GM12872 (cell line): ENCODE results near the gene KCNQ1.

ENCODE experiments used
- TF ChIP-seq, protein P1 (sequence below): IDR thresholded peaks from 3 replicates; pipeline ENCODE4 v1.5.1; 2011; ENCODE audit warnings: low read depth, mild to moderate bottlenecking, low read length, moderate library complexity; ENCODE audit not compliant: insufficient read depth

The KCNQ1 gene

DNA sequence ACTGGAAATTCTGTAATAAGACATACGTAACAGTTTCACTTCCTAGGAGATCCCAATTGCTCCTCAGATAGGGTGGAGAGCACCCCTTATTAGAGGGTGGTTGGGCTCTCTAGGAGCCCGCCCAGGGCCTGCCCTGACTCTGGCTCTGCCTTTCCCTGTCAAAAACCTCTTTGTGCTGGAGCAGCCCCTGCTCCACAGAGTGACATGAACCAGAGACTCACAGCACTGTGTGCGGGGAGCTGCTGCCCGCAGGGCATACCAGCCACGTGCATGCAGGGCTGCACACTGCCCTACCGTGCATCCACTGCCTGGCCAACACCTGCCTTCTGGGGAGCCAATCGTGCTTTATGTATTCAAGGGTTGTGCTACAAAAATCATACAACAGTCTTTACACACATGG lies 230.7 kb downstream of the KCNQ1 start:
- TF ChIP-seq, protein P1, sequence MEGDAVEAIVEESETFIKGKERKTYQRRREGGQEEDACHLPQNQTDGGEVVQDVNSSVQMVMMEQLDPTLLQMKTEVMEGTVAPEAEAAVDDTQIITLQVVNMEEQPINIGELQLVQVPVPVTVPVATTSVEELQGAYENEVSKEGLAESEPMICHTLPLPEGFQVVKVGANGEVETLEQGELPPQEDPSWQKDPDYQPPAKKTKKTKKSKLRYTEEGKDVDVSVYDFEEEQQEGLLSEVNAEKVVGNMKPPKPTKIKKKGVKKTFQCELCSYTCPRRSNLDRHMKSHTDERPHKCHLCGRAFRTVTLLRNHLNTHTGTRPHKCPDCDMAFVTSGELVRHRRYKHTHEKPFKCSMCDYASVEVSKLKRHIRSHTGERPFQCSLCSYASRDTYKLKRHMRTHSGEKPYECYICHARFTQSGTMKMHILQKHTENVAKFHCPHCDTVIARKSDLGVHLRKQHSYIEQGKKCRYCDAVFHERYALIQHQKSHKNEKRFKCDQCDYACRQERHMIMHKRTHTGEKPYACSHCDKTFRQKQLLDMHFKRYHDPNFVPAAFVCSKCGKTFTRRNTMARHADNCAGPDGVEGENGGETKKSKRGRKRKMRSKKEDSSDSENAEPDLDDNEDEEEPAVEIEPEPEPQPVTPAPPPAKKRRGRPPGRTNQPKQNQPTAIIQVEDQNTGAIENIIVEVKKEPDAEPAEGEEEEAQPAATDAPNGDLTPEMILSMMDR = no peak

DNA sequence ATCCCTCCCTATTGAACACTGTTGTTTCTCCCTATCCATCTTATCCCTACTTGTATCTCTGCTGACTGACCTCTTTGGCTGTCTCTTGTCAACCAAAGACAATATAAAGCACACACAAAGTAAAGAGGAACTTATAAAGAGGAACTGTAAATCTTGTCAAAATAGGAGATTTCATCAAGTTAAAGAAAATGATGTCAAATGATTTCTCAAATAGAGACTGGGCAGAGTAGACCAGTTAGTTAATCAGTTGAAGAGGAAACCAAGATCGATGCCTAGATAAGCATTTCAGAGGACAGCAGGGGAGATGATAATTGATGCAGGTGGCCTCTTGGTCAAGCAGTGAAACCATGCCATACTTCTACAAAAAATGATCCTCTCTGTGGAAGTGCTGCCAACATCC lies 232.3 kb downstream of the KCNQ1 start:
- TF ChIP-seq, protein P1 = no peak

DNA sequence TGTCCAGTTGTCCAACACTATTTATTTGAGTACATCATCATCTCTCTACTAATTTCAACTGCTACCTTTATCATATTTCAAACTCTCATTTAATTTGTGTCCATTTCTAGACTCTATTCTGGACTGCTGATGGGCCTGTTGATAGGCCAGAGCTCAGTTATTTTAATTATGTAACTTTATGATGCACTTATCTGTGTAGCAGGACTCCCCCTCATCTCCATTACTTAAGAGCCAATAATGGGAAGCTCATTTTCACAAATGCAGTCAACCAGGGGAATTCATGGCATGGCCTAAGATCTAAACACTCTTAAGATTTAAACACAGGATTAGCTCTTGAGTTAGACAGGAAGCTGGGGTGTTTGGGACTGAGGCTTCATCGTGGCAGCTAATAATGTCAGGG lies 233.6 kb downstream of the KCNQ1 start:
- TF ChIP-seq, protein P1 = no peak

DNA sequence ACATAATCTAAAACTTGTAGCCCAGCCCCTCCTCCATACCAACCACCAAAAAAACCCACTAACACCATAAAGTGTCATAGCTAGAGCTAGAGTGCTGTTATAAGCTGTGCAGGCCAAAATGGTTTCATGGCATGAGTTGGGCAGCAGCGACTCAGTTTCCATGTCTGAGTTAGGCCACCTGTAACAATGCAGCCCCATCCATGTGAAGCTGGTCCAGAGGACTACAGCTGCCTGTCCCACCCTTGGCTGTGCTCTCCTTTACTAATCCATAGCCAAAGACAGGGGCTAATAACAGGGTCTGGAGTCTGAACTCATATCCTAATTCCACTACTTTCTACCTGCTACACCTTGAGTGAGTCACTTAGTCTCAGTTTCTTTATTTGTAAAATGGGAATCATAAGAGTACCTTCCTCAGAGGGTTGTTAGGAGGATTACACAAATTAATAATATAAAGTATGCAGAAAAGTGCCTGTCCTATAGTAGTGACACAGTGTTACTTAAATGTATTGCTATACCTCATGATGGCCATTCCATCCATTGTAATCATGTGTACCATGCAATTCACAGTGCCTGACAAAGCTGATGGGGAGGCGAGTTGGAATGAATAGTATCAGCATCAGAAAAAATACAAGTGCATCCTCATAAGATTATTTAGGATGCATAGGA lies 234.3 kb downstream of the KCNQ1 start:
- TF ChIP-seq, protein P1 = no peak

DNA sequence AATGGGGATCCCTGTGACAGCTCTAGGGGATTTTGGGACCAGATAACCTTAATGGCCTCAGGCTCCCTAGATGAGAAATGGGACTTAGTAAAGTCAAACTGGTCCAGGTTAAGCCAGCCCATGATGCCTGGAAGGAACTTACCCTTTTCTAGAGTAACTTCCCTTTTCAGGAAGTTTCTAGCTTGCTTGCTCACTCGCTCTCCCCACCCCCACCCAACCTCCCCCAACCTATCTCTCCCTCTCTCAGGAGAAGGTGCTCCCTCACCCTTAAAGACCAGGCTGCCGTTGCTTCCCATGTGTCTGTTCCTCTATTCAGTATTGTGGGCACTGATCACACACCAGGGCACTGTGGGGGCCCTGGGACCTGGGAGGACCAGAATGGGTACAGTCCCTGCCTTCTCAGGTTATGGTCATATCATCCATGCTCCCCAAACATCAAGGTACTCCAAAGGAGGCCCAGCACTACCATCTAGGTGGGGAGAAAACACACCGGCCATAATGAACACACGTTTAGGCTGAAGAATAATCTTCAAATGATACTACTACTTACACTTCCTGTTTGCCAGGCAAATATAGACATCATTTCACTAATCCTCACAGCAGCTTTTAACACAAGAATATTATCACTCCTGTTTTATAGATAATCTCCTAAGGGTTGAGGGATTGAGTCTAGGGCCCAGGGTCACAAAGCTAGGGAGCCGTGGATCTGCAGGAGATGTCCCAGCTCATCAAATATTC lies 236.8 kb downstream of the KCNQ1 start:
- TF ChIP-seq, protein P1 = no peak

DNA sequence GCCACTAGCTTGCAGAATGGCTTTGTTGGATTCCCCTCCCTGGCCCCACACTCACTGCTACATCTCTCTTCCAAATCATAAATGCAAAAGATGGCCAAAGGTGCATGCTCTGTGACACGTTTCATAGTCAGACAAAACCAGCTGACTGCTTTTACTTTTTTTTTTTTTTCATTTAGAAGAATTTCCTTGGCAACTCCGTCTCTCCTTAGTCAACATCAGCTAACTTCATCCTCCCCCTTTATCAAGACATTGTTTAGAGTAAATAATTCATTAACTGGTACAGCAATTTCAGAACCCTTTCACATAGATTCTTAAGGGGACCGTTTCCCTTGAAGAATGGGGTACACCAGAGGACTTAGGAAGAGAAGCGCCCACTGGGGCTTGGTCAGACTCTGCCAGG lies 239.0 kb downstream of the KCNQ1 start:
- TF ChIP-seq, protein P1 = no peak

DNA sequence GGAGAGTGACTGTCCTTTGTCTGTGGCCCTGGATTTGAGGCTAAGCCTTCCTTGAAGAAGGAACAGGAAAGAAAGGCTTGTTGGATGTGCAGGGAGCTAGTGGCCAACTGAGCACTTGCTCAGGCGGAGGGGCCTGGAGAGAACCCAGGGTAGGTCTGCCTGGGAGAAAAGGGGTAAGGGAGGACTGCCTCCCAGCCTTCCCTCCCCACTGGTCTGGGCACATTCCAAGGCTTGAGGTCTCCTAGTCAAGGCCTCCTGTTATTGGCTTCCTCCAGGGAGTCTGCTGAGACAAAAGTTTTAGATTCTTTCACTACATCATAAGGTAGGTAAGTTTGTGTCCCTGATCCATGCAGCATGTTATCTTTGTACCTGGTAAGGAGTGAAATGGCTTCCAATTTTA lies 239.8 kb downstream of the KCNQ1 start:
- TF ChIP-seq, protein P1 = no peak
